ENCODE data around the gene LZTS3.

DNA sequence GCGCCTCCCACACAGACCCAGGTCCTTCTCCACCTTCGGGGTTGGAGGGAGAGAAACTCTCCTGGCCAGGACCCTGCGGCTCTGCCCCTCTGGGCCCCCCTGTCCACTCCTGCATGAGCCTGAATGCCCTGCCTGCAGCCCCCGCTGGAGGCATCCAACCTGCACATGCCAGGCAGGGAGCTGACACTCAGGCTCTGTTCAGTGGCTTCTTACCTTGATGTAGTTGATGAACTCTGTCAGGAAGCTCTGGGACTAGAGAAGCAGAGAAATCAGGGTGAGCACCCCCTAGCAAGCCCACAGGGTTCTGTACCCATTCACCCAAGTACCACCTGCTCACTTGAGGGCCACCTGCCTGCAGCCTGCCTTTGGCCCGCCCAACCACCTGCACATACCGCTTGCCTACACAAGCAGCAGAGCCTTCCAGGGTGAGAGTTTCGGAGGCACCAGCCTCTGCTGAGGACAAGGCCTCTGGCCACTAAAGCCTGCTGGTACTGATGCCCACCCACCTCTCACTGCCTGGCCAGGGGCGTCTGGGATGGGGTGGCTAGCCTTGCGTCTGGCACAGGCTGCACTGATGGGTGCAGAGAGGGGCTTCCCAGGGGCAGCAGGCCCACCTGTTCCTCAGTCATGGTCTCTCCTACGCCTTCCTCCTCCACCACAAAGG lies 21.4 kb upstream of the LZTS3 start:
- TF ChIP-seq, protein P1, sequence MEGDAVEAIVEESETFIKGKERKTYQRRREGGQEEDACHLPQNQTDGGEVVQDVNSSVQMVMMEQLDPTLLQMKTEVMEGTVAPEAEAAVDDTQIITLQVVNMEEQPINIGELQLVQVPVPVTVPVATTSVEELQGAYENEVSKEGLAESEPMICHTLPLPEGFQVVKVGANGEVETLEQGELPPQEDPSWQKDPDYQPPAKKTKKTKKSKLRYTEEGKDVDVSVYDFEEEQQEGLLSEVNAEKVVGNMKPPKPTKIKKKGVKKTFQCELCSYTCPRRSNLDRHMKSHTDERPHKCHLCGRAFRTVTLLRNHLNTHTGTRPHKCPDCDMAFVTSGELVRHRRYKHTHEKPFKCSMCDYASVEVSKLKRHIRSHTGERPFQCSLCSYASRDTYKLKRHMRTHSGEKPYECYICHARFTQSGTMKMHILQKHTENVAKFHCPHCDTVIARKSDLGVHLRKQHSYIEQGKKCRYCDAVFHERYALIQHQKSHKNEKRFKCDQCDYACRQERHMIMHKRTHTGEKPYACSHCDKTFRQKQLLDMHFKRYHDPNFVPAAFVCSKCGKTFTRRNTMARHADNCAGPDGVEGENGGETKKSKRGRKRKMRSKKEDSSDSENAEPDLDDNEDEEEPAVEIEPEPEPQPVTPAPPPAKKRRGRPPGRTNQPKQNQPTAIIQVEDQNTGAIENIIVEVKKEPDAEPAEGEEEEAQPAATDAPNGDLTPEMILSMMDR (IDR thresholded peaks at IDR 0.05; ENCODE audit: low read depth, low read length, poor library complexity, severe bottlenecking) = no peak
- TF ChIP-seq EZH2phosphoT487 (IDR thresholded peaks at IDR 0.05; ENCODE audit: borderline replicate concordance, low read length) = no peak

All from DOHH2 (cell line).